Esophagus mucosa (tissue), 1 donor: ENCODE results near the gene MTG2. TPM values are rescaled to one million over a fixed set of nuclear protein-coding genes. Genes with fewer than 3 reads are reported as not detected.

ENCODE experiments used
- ATAC-seq: fragments of 200-7000 bp; cut with Tn5 transposase; one replicate; pipeline ENCODE4 v1.9.1; 2020
- total RNA-seq: library from RNA; stranded (reverse); gene quantifications from one replicate; pipeline ENCODE4 v1.2.4, GENCODE V29; 2023
- donor health status: DM: yes; HTN: yes; CAD: no.

MTG2 gene
- total RNA-seq, 1 donor from 2014 or later = 20.2 TPM

- ATAC-seq = no peak
Observed at GRCh38 chr20:62163485-62163865, 19.4 kb upstream of the MTG2 start.

DNA sequence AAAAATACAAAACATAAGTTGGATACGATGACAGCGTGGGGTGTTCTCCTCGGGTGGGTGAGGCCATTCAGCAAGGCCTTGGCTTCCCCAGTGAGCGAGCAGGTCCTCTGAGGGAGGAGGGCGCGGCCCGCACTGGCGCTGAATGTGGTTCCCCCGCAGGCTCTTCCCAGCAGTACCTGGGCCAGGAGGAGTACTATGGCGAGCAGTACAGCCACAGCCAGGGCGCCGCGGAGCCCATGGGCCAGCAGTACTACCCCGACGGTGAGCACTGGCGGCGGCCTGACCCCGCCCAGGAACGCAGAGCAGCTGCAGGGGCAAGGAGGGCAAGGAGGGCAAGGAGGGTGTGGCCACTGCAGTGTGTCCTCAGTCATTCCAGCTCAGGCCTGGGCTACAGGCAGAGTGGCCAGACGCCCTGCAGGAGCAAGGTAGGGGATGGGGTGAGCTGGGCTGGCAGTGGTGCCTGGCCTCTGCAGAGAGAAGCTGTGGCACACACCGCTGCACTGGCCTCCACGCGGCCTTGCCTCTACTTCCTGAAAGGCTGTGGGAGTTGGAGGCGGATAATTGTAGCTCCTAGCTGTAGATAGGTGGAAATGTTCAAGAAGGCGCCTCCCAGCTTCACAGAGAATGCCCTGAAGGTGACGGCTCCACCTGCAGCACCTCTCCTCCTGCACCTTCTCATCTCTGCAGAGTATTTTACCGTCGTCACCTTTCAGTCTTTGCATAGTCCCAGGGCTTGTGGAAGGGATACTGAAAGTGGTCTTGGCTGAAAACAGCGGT is 18.7 kb upstream of the MTG2 start:
- no peak for ATAC-seq

DNA sequence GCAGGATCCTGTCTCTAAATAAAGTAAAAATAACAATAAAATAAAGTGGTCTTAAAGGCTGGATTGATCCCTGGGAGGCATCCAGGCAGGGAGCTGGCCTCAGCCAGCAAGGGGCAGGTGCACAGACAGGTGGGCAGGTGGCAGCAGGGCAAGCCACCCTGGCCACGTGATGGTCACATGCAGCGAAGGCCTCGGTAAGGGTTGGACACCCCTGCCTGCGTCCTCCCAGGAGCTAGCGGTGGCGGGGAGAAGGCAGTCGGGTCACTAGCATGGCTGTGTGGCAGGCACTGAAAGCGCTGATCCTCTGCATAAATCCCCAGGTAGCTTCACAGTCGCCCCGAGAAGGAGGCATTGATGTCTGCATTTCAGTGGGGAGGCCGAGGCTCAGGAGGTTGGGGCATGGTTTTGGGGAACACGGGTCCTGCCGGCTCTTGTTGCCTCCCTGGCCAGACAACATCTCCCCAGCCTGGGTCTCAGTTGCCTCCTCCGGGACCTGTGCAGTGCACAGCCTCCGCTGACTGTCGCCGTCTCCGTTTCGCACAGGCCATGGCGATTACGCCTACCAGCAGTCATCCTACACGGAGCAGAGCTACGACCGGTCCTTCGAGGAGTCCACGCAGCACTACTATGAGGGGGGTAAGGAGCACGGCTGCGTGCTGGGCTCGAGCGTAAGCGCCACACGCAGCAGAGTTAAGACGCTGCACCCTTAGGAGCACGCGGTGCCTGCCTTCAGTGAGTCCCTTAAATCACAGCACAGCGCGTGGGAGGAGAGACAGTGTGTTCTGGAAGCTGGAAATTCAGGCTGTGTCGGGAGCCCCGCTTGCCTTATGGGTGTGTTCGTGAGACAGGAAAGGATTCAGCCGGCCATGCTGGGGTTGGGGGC is 17.7 kb upstream of the MTG2 start:
- no peak for ATAC-seq

DNA sequence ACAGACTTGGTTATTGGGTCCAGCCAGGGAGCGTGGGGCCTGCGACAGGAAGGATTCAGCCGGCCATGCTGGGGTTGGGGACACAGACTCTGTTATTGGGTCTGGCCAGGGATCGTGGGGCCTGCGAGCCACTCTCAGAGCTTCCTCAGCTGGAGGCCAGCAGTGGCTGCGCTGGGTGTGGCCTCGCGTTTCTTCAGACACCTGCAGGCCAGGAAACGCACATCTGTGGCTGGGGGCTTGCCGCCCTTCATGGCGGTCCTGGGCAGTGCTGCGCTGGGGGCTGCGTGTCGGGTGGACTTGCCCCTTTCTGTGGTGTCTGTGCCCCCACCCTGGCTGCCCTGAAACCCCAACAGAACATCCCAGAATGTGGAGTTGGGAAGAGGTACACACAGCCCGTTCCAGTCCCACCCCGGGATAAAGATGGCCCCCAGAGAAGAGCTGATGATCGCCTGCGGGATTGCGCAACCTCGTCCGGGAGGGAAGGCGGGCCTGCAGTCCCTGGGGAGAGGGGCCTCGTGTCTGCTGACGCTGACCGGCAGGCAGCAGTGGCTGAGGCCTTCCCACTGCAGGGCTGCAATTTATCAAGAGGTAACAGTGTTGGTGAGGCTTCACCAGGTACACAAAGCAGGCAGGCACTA is 16.9 kb upstream of the MTG2 start:
- no peak for ATAC-seq

- ATAC-seq = no peak
Observed at GRCh38 chr20:62167474-62167873, 15.4 kb upstream of the MTG2 start.

DNA sequence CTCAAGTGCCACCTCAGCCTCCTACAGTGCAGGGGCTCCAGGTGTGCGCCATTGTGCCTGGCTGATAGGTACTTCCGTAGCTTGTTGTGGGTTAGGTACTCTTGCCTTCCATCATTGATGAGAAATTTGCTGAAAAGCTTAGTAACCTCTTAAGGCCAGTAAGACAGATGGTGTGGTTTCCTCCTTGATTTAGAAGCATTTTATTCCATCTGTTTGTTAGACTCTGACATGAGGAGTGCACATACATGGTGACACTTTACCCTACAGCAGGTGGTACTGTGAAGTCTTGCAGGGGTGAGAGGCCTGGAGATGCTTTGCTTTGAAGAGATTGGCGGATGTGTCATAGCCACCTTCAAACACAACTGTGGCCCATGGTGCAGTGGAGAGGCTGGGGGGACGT is 14.8 kb upstream of the MTG2 start:
- ATAC-seq = no peak

- no peak for ATAC-seq
Observed at GRCh38 chr20:62168890-62169435, 13.9 kb upstream of the MTG2 start.

DNA sequence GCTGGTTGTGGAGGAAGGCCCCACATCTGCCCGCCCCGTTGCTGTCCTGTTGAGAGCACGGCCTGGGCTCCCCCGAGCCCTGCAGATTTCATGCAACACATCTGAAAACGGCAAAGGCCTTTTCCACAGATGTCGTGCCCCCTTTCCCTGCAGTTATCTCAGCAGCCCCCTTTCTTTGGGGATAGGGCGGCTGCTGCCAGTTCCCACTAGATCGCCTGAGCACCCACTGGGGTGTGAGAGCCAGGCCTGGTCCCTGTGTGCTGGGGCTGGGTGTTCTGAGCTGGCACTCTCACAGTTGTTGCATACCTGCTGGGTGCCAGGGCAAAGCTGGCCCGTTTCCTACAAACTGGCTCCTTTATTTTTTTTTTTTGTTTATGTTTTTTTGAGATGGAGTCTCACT is 12.3 kb upstream of the MTG2 start:
- ATAC-seq = no peak

DNA sequence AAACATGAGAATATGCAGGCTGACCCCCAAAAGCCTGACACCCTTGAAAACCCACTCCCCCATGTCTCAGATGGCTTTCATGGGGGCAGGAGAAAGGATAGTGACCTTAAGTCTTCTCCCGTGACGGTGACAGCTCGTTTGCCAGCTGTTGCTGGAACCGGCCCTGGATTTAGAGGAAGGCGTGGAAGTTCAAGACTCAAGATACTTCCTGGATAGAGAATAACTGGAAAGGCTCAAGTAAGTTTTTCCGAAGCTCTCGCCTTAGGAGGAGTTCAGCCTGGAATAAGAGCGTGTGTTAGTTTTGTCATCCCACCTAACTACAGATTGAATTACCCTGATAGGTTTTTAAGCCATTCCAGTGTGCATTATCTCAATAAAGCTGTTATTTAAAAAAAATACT is 11.6 kb upstream of the MTG2 start:
- no peak for ATAC-seq

- ATAC-seq = peak; percentile 13
Observed at GRCh38 chr20:62172666-62173065, 10.2 kb upstream of the MTG2 start.

- ATAC-seq = no peak
Observed at GRCh38 chr20:62174021-62174804, 8.6 kb upstream of the MTG2 start.

- peak; percentile 20 for ATAC-seq
Observed at GRCh38 chr20:62174870-62175624, 7.8 kb upstream of the MTG2 start.

GRCh38 chr20:62175711-62176110 is 7.1 kb upstream of the MTG2 start:
- ATAC-seq = no peak

DNA sequence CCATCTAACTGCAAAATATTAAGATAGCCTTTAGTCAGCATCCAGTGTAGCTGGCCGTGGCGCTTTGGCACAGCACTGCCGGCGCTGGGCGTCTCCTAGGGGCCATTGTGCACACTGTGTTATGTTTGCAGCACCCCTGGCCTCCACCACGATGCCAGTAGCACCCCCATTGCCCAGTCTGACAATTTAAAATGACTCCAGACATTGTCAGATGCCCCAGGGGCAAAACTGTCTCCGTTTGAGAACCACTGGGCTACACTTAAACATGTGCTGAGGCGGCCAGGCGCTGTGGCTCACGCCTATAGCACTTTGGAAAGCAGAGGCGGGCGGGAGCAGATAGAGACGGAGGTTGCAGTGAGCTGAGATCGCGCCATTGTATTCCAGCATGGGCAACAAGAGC is 6.0 kb upstream of the MTG2 start:
- ATAC-seq = no peak

- no peak for ATAC-seq
Observed at GRCh38 chr20:62177307-62177706, 5.5 kb upstream of the MTG2 start.

- ATAC-seq = no peak
Observed at GRCh38 chr20:62178316-62179161, 4.3 kb upstream of the MTG2 start.

- no peak for ATAC-seq
Observed at GRCh38 chr20:62179162-62179504, 3.7 kb upstream of the MTG2 start.

DNA sequence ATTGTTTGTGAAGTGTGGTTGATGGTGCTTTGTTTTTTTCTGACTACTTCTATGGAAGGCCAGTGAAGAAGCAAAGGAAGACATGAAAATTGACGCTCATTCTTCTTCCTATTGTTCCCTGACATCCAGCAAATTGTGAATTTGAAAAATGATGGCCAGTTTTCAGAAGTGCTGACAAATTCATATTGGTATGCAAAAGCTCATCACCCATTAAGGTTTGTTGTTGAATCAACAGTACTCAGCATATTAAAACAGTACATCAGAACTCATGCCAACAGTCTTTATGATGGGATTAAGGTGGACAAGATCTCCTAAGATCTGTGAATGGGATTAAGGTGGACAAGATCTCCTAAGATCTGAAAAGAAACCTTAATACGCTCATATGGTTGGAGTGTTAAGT is 1.0 kb upstream of the MTG2 start:
- no peak for ATAC-seq

- no peak for ATAC-seq
Observed at GRCh38 chr20:62183426-62184142, 756 bp downstream of the MTG2 start.

- ATAC-seq = no peak
Observed at GRCh38 chr20:62186096-62186426, 3.2 kb downstream of the MTG2 start.
